Activated CD4-positive, alpha-beta T cell treated with anti-CD3 and anti-CD28 coated beads, Interleukin-2, amount 10 ng/mL, durations not matched to agents 7 days and 5 days (primary cell): ENCODE measurements around the gene TSSK2. TPM values are rescaled to one million over a fixed set of nuclear protein-coding genes. Genes with fewer than 3 reads are reported as not detected.
"Not testable (repeated sequence)": the region's sequence is repeated elsewhere in the genome, so short reads cannot be mapped to it uniquely, and the experiment has no call there.

Experiments
- CTCF ChIA-PET: fragments of 350-600 bp; sonication (Branson Sonifier 250); formaldehyde crosslinking; loops from one replicate; lab custom pipeline; 2021; ENCODE audit warnings: antibody characterized with exemption; lab: Charles Lee
- POLR2A ChIA-PET: fragments of 350-600 bp; sonication (Branson Sonifier 250); formaldehyde crosslinking; loops from one replicate; lab custom pipeline; 2021; ENCODE audit warnings: antibody characterized with exemption; lab: Charles Lee
- DNase-seq: peaks from one replicate; pipeline ENCODE4 v3.0.0-alpha.2; 2020
- H3K27ac Mint-ChIP-seq: one replicate; pipeline ENCODE4 v1.8.0; 2021; ENCODE audit warnings: mild to moderate bottlenecking, moderate library complexity, mixed read lengths
- H3K27me3 Mint-ChIP-seq: one replicate; pipeline ENCODE4 v1.8.0; 2021; ENCODE audit warnings: mixed read lengths
- H3K36me3 Mint-ChIP-seq: one replicate; pipeline ENCODE4 v1.8.0; 2021; ENCODE audit warnings: low read depth, mixed read lengths
- H3K4me1 Mint-ChIP-seq: one replicate; pipeline ENCODE4 v1.8.0; 2021; ENCODE audit warnings: mixed read lengths
- H3K4me3 Mint-ChIP-seq: one replicate; pipeline ENCODE4 v1.8.0; 2021; ENCODE audit warnings: mild to moderate bottlenecking, moderate library complexity, mixed read lengths
- H3K9me3 Mint-ChIP-seq: one replicate; pipeline ENCODE4 v1.8.0; 2021; ENCODE audit warnings: mixed read lengths
- total RNA-seq, 2 experiments: library from RNA; stranded (reverse); gene quantifications; one replicate each; pipeline ENCODE4 v1.2.3, GENCODE V29; 2021

TSSK2 gene
- not detected for total RNA-seq

- no peak for DNase-seq
- POLR2A ChIA-PET, result no interaction called here
- Mint-ChIP-seq H3K4me1 (no peaks in the 10 kb centered on the region), H3K36me3 (peaks cover 16% of the 10 kb centered on the region), H3K4me3 (no peak within 1 kb of the TSS), H3K27me3 (no peaks in the 10 kb centered on the region), H3K9me3 (no peaks in the 10 kb centered on the region), H3K27ac (no peak within 1 kb of the TSS)
- CTCF ChIA-PET, result no interaction called here
Measured at GRCh38 chr22:19130959-19131684, at the start of gene TSSK2. TSSK2 (plus strand) TSS chr22:19131308; CDS start chr22:19131400, 92 bp downstream.

GRCh38 chr22:19081351-19081750 lies 49.8 kb upstream of the TSSK2 start:
- Mint-ChIP-seq H3K27me3 (no peaks in the 10 kb centered on the region), H3K4me1 (peaks cover 3% of the 10 kb centered on the region), H3K27ac (no peak overlapping the region), H3K4me3 (no peak overlapping the region), H3K9me3 (no peaks in the 10 kb centered on the region), H3K36me3 (peaks cover 16% of the 10 kb centered on the region)
- ChIA-PET POLR2A (no interaction called here), CTCF (no interaction called here)
- no peak for DNase-seq

GRCh38 chr22:19082101-19082500 lies 49.0 kb upstream of the TSSK2 start:
- POLR2A ChIA-PET, result no interaction called here
- DNase-seq, result no peak
- peaks cover 20% of the 10 kb centered on the region for H3K36me3 Mint-ChIP-seq
- H3K27ac Mint-ChIP-seq, result no peak overlapping the region
- CTCF ChIA-PET, result interaction anchor here (0.6 kb wide), 1 partner anchor 139 kb away, joined by 4 read pairs; no protein-coding TSS in a partner anchor
- peaks cover 8% of the 10 kb centered on the region for H3K4me1 Mint-ChIP-seq
- no peaks in the 10 kb centered on the region for H3K9me3 Mint-ChIP-seq
- no peaks in the 10 kb centered on the region for H3K27me3 Mint-ChIP-seq
- H3K4me3 Mint-ChIP-seq, result no peak overlapping the region

GRCh38 chr22:19082793-19083192 lies 48.3 kb upstream of the TSSK2 start:
- Mint-ChIP-seq H3K9me3 (no peaks in the 10 kb centered on the region), H3K27me3 (no peaks in the 10 kb centered on the region), H3K4me3 (no peak overlapping the region), H3K27ac (no peak overlapping the region), H3K36me3 (peaks cover 20% of the 10 kb centered on the region), H3K4me1 (peaks cover 8% of the 10 kb centered on the region)
- no peak for DNase-seq
- ChIA-PET POLR2A (no interaction called here), CTCF (interaction anchor here (0.6 kb wide), 1 partner anchor 139 kb away, joined by 4 read pairs; no protein-coding TSS in a partner anchor)

- CTCF ChIA-PET, POLR2A ChIA-PET, H3K27me3 Mint-ChIP-seq, H3K27ac Mint-ChIP-seq, H3K4me3 Mint-ChIP-seq, H3K9me3 Mint-ChIP-seq, DNase-seq, H3K4me1 Mint-ChIP-seq: not testable (repeated sequence)
- peaks cover 25% of the 10 kb centered on the region for H3K36me3 Mint-ChIP-seq
Measured at GRCh38 chr22:19084126-19084525, 47.0 kb upstream of the TSSK2 start.

GRCh38 chr22:19084586-19084985 lies 46.5 kb upstream of the TSSK2 start:
- H3K36me3 Mint-ChIP-seq, result peaks cover 25% of the 10 kb centered on the region
- DNase-seq, CTCF ChIA-PET: not testable (repeated sequence)

GRCh38 chr22:19085233-19085718 lies 45.8 kb upstream of the TSSK2 start:
- Mint-ChIP-seq H3K9me3 (no peaks in the 10 kb centered on the region), H3K36me3 (peaks cover 25% of the 10 kb centered on the region), H3K4me3 (no peak overlapping the region), H3K4me1 (peaks cover 8% of the 10 kb centered on the region), H3K27ac (peak overlapping the region; percentile 16), H3K27me3 (no peaks in the 10 kb centered on the region)
- DNase-seq, result no peak
- ChIA-PET CTCF (no interaction called here), POLR2A (no interaction called here)

More at GRCh38 chr22:19084586-19084985, 46.5 kb upstream of the TSSK2 start:
- H3K4me3 Mint-ChIP-seq, POLR2A ChIA-PET, H3K27me3 Mint-ChIP-seq, H3K27ac Mint-ChIP-seq, H3K4me1 Mint-ChIP-seq, H3K9me3 Mint-ChIP-seq: not testable (repeated sequence)

- Mint-ChIP-seq H3K4me3 (no peak overlapping the region), H3K27ac (no peak overlapping the region), H3K27me3 (no peaks in the 10 kb centered on the region), H3K4me1 (peaks cover 8% of the 10 kb centered on the region), H3K9me3 (no peaks in the 10 kb centered on the region), H3K36me3 (peaks cover 22% of the 10 kb centered on the region)
- ChIA-PET POLR2A (no interaction called here), CTCF (no interaction called here)
- no peak for DNase-seq
Measured at GRCh38 chr22:19086417-19086816, 44.7 kb upstream of the TSSK2 start.

GRCh38 chr22:19086896-19087295 lies 44.2 kb upstream of the TSSK2 start:
- Mint-ChIP-seq H3K4me3 (no peak overlapping the region), H3K4me1 (peaks cover 8% of the 10 kb centered on the region), H3K27me3 (no peaks in the 10 kb centered on the region), H3K36me3 (peaks cover 22% of the 10 kb centered on the region), H3K9me3 (no peaks in the 10 kb centered on the region), H3K27ac (no peak overlapping the region)
- no peak for DNase-seq
- ChIA-PET POLR2A (no interaction called here), CTCF (no interaction called here)

GRCh38 chr22:19088866-19089595 lies 42.1 kb upstream of the TSSK2 start:
- DNase-seq, result no peak
- CTCF ChIA-PET, result no interaction called here
- Mint-ChIP-seq H3K36me3 (peaks cover 21% of the 10 kb centered on the region), H3K4me3 (no peak overlapping the region), H3K27me3 (no peaks in the 10 kb centered on the region), H3K9me3 (no peaks in the 10 kb centered on the region), H3K4me1 (peaks cover 8% of the 10 kb centered on the region), H3K27ac (no peak overlapping the region)
- POLR2A ChIA-PET, result no interaction called here

GRCh38 chr22:19090183-19090582 lies 40.9 kb upstream of the TSSK2 start:
- no peaks in the 10 kb centered on the region for H3K9me3 Mint-ChIP-seq
- POLR2A ChIA-PET, result no interaction called here
- peaks cover 16% of the 10 kb centered on the region for H3K36me3 Mint-ChIP-seq
- peaks cover 8% of the 10 kb centered on the region for H3K4me1 Mint-ChIP-seq
- CTCF ChIA-PET, result no interaction called here
- no peaks in the 10 kb centered on the region for H3K27me3 Mint-ChIP-seq
- DNase-seq, result no peak
- H3K27ac Mint-ChIP-seq, result no peak overlapping the region
- H3K4me3 Mint-ChIP-seq, result no peak overlapping the region

- Mint-ChIP-seq H3K4me1 (peaks cover 7% of the 10 kb centered on the region), H3K9me3 (no peaks in the 10 kb centered on the region), H3K36me3 (peaks cover 16% of the 10 kb centered on the region), H3K4me3 (no peak overlapping the region), H3K27me3 (no peaks in the 10 kb centered on the region), H3K27ac (no peak overlapping the region)
- no peak for DNase-seq
- CTCF ChIA-PET, result no interaction called here
- POLR2A ChIA-PET, result no interaction called here
Measured at GRCh38 chr22:19090586-19091127, 40.5 kb upstream of the TSSK2 start.

GRCh38 chr22:19092725-19093124 lies 38.4 kb upstream of the TSSK2 start:
- ChIA-PET POLR2A (no interaction called here), CTCF (interaction anchor here (0.6 kb wide), 1 partner anchor 113 kb away, joined by 3 read pairs; no protein-coding TSS in a partner anchor)
- no peak for DNase-seq
- H3K4me3 Mint-ChIP-seq, result no peak overlapping the region
- no peaks in the 10 kb centered on the region for H3K4me1 Mint-ChIP-seq
- no peak overlapping the region for H3K27ac Mint-ChIP-seq
- peaks cover 14% of the 10 kb centered on the region for H3K36me3 Mint-ChIP-seq
- H3K9me3 Mint-ChIP-seq, result no peaks in the 10 kb centered on the region
- H3K27me3 Mint-ChIP-seq, result no peaks in the 10 kb centered on the region
